ENCODE measurements around the gene CYP8B1.

DNA sequence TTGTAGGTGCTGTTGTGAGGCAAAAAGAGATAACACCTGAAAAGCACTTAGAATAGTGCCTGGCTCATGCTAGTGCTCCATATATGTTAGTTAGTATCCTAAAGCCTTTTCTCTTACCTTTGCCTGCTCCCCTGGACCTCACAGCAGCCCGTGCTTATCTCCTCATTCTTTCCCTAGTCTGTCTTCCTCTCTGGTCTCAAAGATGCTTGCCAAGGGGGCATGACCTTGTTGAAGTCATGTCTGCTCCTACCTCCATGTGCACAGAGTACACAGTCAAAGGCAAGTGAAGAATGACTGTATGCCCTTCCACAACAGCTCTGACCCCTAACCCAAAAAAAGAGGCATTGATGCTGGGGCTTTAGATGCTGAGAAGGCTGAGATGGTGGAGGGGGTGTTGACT, 722 bp upstream of the CYP8B1 start:
- TF ChIP-seq EZH2phosphoT487 (IDR thresholded peaks at IDR 0.05; ENCODE audit: insufficient read depth, low read depth) = no peak
- no peak for TF ChIP-seq EZH2 (IDR thresholded peaks at IDR 0.05; ENCODE audit: insufficient read depth, poor library complexity, severe bottlenecking)
